ENCODE measurements around the gene MEA1.

- TF ChIP-seq EZH2 (IDR thresholded peaks at IDR 0.05; ENCODE audit: low read length, unreplicated experiment) (no peak), CTCF (conservative IDR thresholded peaks at IDR 0.05; ENCODE audit: low read depth, low read length) (no peak), EZH2phosphoT487 (IDR thresholded peaks at IDR 0.05; ENCODE audit: borderline replicate concordance, low read length) (no peak)
Observed at GRCh38 chr6:42963179-42963854, 50.4 kb downstream of the MEA1 start.

All from PC-3 (cell line).